NT2/D1 (cell line): ENCODE data around the gene SKIL.

Experiments used
- SUZ12 ChIP-seq: IDR thresholded peaks from 2 replicates; pipeline ENCODE4 v1.6.1; 2011; ENCODE audit not compliant: insufficient read length, insufficient read depth; ENCODE audit errors: extremely low read depth
- YY1 ChIP-seq: IDR thresholded peaks from 2 replicates; pipeline ENCODE4 v1.6.1; 2011; ENCODE audit not compliant: insufficient read length, insufficient read depth

DNA sequence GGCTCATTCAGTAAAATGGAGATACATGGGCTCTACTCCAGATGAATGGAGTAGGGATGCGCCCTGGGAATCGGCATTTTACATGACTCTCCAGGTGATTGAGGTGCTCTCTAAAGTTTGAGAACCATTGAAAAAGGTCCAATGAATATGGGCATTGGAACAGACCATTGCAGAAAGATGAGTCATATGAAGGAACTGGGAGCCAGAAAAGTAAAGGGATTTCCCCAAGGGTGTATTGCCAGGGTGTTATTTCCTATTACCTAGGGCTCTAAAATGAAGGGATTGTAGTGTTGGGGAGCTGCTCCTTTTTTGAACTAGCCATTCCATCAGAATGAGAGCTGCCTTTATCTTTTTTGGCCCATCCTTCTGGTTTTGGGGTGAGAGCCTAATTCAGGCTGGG is 82.8 kb downstream of the SKIL start:
- TF ChIP-seq YY1, result no peak
- TF ChIP-seq SUZ12, result no peak
